Measurements from ENCODE around the gene NKTR.

- TF ChIP-seq CTCF (IDR thresholded peaks at IDR 0.05), result no peak
- no peak for TF ChIP-seq USF1 (CRISPR knock-in tag; IDR thresholded peaks at IDR 0.05)
- TF ChIP-seq NR2C2 (CRISPR knock-in tag; IDR thresholded peaks at IDR 0.05), result no peak
- no peak for TF ChIP-seq SP1 (CRISPR knock-in tag; conservative IDR thresholded peaks at IDR 0.05)
- no peak for TF ChIP-seq ERG (CRISPR knock-in tag; IDR thresholded peaks at IDR 0.05)
- no peak for TF ChIP-seq ZNF138 (CRISPR knock-in tag; conservative IDR thresholded peaks at IDR 0.05)
These were observed 58.4 kb downstream of the NKTR start for GRCh38 chr3:42658771-42659390.
